Stimulated activated memory B cell treated with anti-CD40 and anti-IgM and Interleukin-4, amounts not matched to agents 10 μg/mL and 1 μg/mL and 100 μg/mL, for 72 hours (primary cell): ENCODE results near the gene SLAMF1.
"Not testable (repeated sequence)": the region's sequence is repeated elsewhere in the genome, so short reads cannot be mapped to it uniquely, and the experiment has no call there.

Source experiments
- ATAC-seq: fragments of 150-1000 bp; cut with Tn5 transposase; 2 replicates; pipeline ENCODE4 v1.10.0; 2021
- H3K27ac Mint-ChIP-seq: one replicate; pipeline ENCODE4 v1.8.0; 2022; ENCODE audit warnings: mild to moderate bottlenecking, mixed read lengths
- H3K27me3 Mint-ChIP-seq: one replicate; pipeline ENCODE4 v1.8.0; 2022; ENCODE audit warnings: mixed read lengths
- H3K36me3 Mint-ChIP-seq: one replicate; pipeline ENCODE4 v1.8.0; 2022; ENCODE audit warnings: mixed read lengths
- H3K4me1 Mint-ChIP-seq: one replicate; pipeline ENCODE4 v1.8.0; 2022; ENCODE audit warnings: mixed read lengths
- H3K4me3 Mint-ChIP-seq: one replicate; pipeline ENCODE4 v1.8.0; 2022; ENCODE audit warnings: mild to moderate bottlenecking, moderate library complexity, mixed read lengths
- H3K9me3 Mint-ChIP-seq: one replicate; pipeline ENCODE4 v1.8.0; 2022; ENCODE audit warnings: mixed read lengths

The SLAMF1 gene

DNA sequence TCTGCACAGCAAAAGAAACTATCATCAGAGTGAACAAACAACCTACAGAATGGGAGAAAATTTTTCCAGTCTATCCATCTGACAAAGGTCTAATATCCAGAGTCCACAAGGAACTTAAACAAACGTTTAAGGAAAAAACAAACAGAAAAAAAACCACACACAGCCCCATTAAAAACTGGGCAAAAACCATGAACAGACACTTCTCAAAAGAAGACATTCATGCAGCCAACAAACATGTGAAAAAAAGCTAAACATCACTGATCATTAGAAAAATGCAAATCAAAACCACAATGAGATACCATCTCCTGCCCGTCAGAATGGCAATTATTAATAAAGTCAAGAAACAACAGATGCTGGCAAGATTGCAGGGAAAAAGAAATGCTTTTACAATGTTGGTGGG is 84.1 kb downstream of the SLAMF1 start:
- not testable (repeated sequence) for ATAC-seq, H3K4me3 Mint-ChIP-seq, H3K27me3 Mint-ChIP-seq, H3K9me3 Mint-ChIP-seq, H3K27ac Mint-ChIP-seq
- H3K36me3 Mint-ChIP-seq = peaks cover 82% of the 10 kb centered on the region
- H3K4me1 Mint-ChIP-seq = peaks cover 79% of the 10 kb centered on the region

DNA sequence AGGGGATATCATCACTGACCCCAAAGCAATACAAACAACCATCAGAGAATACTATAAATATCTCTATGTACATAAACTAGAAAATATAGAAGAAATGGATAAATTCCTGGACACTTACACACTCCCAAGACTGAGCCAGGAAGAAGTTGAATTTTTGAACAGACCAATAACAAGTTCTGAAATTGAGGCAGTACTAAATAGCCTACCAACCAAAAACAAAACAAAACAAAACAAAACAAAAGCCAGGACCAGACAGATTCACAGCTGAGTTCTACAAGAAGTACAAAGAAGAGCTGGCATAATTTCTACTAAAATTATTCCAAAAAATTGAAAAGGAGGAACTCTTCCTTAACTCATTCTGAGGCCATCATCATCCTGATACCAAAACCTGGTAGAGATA is 86.0 kb downstream of the SLAMF1 start:
- no peak for ATAC-seq
- Mint-ChIP-seq H3K9me3 (peaks cover 6% of the 10 kb centered on the region), H3K27ac (peak overlapping the region; percentile 62), H3K4me1 (peaks cover 60% of the 10 kb centered on the region), H3K36me3 (peaks cover 79% of the 10 kb centered on the region), H3K27me3 (no peaks in the 10 kb centered on the region), H3K4me3 (peak overlapping the region; percentile 42)

GRCh38 chr1:160560045-160560705 is 86.7 kb downstream of the SLAMF1 start:
- Mint-ChIP-seq H3K4me3 (peak overlapping the region; percentile 27), H3K4me1 (peaks cover 53% of the 10 kb centered on the region), H3K36me3 (peaks cover 79% of the 10 kb centered on the region), H3K27me3 (no peaks in the 10 kb centered on the region), H3K27ac (peak overlapping the region; percentile 62), H3K9me3 (peaks cover 6% of the 10 kb centered on the region)
- no peak for ATAC-seq

- H3K9me3 Mint-ChIP-seq, H3K4me3 Mint-ChIP-seq, ATAC-seq, H3K27me3 Mint-ChIP-seq: not testable (repeated sequence)
- Mint-ChIP-seq H3K27ac (peak overlapping the region; percentile 62), H3K4me1 (peaks cover 46% of the 10 kb centered on the region), H3K36me3 (peaks cover 72% of the 10 kb centered on the region)
These were observed 87.4 kb downstream of the SLAMF1 start for GRCh38 chr1:160559437-160559836.

DNA sequence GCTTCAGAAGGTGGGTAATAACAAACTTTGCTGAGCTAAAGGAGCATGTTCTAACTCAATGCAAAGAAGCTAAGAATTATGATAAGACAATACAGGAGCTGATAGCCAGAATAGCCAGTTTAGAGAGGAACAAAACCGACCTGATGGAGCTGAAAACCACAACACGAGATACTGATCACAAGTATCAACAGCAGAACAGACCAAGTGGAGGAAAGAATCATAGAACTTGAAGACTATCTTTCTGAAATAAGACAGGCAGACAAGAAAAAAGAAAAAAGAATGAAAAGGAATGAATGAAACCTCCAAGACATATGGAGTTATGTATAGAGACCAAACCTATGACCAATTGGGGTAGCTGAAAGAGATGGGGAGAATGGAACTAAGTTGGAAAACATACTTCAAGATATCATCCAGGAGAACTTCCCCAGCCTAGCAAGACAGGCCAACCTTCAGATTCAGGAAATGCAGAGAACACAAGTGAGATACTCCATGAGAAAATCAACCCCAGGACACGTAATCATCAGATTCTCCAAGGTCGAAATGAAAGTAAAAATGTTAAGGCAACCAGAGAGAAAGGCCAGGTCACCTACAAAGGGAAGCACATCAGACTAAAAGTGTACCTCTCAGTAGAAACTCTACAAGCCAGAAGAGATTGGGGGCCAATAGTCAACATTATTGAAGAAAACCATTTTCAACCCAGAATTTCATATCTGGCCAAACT is 88.0 kb downstream of the SLAMF1 start:
- Mint-ChIP-seq H3K27me3 (no peaks in the 10 kb centered on the region), H3K4me1 (peaks cover 46% of the 10 kb centered on the region), H3K9me3 (peaks cover 6% of the 10 kb centered on the region), H3K36me3 (peaks cover 71% of the 10 kb centered on the region), H3K4me3 (peak overlapping the region; percentile 3), H3K27ac (peak overlapping the region; percentile 62)
- ATAC-seq = no peak
